HepG2 (cell line): ENCODE results near the gene EDEM1. TPM values are rescaled to one million over a fixed set of nuclear protein-coding genes. Genes with fewer than 3 reads are reported as not detected.

Experiments
- BATF2 ChIP-seq: sonication (generic); formaldehyde crosslinking; IDR thresholded peaks from 2 replicates; pipeline ENCODE4 v1.8.0; 2022; ENCODE audit warnings: mild to moderate bottlenecking, missing genetic modification reagents, moderate library complexity
- HMG20A ChIP-seq: IDR thresholded peaks from 2 replicates; pipeline ENCODE4 v1.6.1; 2016; ENCODE audit warnings: borderline replicate concordance
- JARID2 ChIP-seq: sonication (generic); formaldehyde crosslinking; IDR thresholded peaks from 2 replicates; pipeline ENCODE4 v1.8.1; 2023; ENCODE audit warnings: missing genetic modification reagents, inconsistent platforms; ENCODE audit not compliant: insufficient replicate concordance
- RFX1 ChIP-seq: fragments of 450-650 bp; IDR thresholded peaks from 2 replicates; pipeline ENCODE4 v1.6.1; 2017
- SRSF4 ChIP-seq: fragments of 200-400 bp; formaldehyde crosslinking; IDR thresholded peaks from one replicate; pipeline ENCODE4 v1.6.1; 2018; ENCODE audit warnings: mild to moderate bottlenecking, low read depth, low read length, moderate library complexity; ENCODE audit not compliant: poor library complexity, severe bottlenecking
- TAF1 ChIP-seq: sonication (generic); formaldehyde crosslinking; IDR thresholded peaks from 2 replicates; pipeline ENCODE4 v1.4.0; 2020; ENCODE audit warnings: missing genetic modification reagents
- ZBTB8A ChIP-seq: sonication (generic); formaldehyde crosslinking; IDR thresholded peaks from 2 replicates; pipeline ENCODE4 v1.4.0; 2020; ENCODE audit warnings: mild to moderate bottlenecking, low read depth, missing genetic modification reagents, borderline replicate concordance
- ZNF383 ChIP-seq: sonication (generic); formaldehyde crosslinking; IDR thresholded peaks from 2 replicates; pipeline ENCODE4 v1.4.0; 2020; ENCODE audit warnings: missing genetic modification reagents, mild to moderate bottlenecking, borderline replicate concordance
- ZNF552 ChIP-seq: sonication (generic); formaldehyde crosslinking; IDR thresholded peaks from 2 replicates; pipeline ENCODE4 v1.9.0; 2022; ENCODE audit warnings: missing genetic modification reagents, mild to moderate bottlenecking, borderline replicate concordance
- ZNF576 ChIP-seq: sonication (generic); formaldehyde crosslinking; IDR thresholded peaks from 2 replicates; pipeline ENCODE4 v1.4.0; 2020; ENCODE audit warnings: mild to moderate bottlenecking, missing genetic modification reagents
- ZNF646 ChIP-seq: sonication (generic); formaldehyde crosslinking; IDR thresholded peaks from 2 replicates; pipeline ENCODE4 v1.9.0; 2021; ENCODE audit warnings: mild to moderate bottlenecking, missing genetic modification reagents
- ZSCAN20 ChIP-seq: sonication (generic); formaldehyde crosslinking; IDR thresholded peaks from 2 replicates; pipeline ENCODE4 v1.4.0; 2020; ENCODE audit warnings: missing genetic modification reagents, mild to moderate bottlenecking, borderline replicate concordance
- polyA plus RNA-seq, 8 experiments: library from polyadenylated mRNA; depleted of rRNA in 3 of 8; stranded (reverse) in 7 of 8; unstranded in 1 of 8; fragments of >200 nt; fragmentation: Illumina TruSeq in 4 of 8; extraction: Trizol in 4 of 8; gene quantifications; 2 replicates each; pipeline versions ENCODE4 v1.2.1 to v1.2.3, GENCODE V29; 2011 to 2016; ENCODE audit warnings: low read depth in 4 of 8, missing spikeins in 1 of 8, mixed read lengths in 1 of 8; ENCODE audit not compliant: insufficient read depth in 1 of 8
- total RNA-seq, 5 experiments: library from RNA; depleted of rRNA; stranded (reverse); fragments of >200 nt; fragmentation: Illumina TruSeq; extraction: Trizol; gene quantifications; 2 replicates each; pipeline ENCODE4 v1.2.3, GENCODE V29; 2016; ENCODE audit warnings: low read depth in 1 of 5
- TF ChIP-seq, protein P1 (sequence below): sonication (generic); formaldehyde crosslinking; conservative IDR thresholded peaks from 2 replicates; pipeline ENCODE4 v1.4.0; 2020; ENCODE audit warnings: missing genetic modification reagents

Gene EDEM1
- total and polyA plus RNA-seq, 2 of the 13 experiments (the other 11 are each of a cell fraction or from before 2014, with no cell fraction given): 13.8 to 25.8 TPM

DNA sequence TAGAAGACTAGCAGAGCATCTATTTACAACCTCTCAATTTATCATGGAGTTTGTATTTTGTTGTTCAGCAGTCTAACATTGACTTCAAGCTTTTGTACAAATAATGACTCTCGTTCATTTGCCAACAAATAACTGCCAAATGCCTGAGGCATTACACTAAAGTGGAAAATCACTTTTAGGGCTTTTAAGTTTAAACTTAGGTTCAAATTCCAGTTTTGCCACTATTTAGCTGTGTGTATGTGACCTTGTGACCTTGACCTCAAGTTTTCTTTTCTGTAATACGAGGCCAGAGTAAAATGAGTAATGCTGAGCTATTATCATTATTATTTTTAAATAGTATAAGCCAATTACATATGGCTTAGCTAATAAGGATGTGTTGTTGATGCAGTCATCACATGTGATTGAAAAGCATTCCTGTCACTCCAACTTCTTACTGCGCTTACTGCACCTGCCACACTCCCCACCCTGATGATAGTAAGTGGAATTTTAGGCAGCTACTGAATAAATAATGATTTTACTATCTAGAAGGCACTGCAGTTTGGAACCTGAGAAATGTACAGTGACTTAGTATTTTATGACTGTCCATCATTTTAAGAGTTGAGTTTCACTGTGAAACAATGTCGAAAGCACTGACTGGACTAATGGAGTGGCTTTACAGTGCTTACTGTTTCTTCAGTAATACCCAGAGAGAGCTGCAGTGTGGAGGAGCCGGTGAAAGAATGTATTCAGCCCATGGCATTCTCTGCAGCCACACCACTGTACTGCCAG lies 49.1 kb upstream of the EDEM1 start (continued):
- no peak for TF ChIP-seq SRSF4
- TF ChIP-seq TAF1: no peak
- no peak for TF ChIP-seq BATF2
- TF ChIP-seq JARID2 (CRISPR knock-in tag): no peak
- TF ChIP-seq ZSCAN20: no peak
- no peak for TF ChIP-seq ZNF576
- TF ChIP-seq ZNF552 (CRISPR knock-in tag): no peak
- TF ChIP-seq ZNF646 (CRISPR knock-in tag): no peak
- no peak for TF ChIP-seq ZNF383 (CRISPR knock-in tag)
- TF ChIP-seq ZBTB8A (CRISPR knock-in tag): no peak
- TF ChIP-seq RFX1: no peak
- TF ChIP-seq, protein P1, sequence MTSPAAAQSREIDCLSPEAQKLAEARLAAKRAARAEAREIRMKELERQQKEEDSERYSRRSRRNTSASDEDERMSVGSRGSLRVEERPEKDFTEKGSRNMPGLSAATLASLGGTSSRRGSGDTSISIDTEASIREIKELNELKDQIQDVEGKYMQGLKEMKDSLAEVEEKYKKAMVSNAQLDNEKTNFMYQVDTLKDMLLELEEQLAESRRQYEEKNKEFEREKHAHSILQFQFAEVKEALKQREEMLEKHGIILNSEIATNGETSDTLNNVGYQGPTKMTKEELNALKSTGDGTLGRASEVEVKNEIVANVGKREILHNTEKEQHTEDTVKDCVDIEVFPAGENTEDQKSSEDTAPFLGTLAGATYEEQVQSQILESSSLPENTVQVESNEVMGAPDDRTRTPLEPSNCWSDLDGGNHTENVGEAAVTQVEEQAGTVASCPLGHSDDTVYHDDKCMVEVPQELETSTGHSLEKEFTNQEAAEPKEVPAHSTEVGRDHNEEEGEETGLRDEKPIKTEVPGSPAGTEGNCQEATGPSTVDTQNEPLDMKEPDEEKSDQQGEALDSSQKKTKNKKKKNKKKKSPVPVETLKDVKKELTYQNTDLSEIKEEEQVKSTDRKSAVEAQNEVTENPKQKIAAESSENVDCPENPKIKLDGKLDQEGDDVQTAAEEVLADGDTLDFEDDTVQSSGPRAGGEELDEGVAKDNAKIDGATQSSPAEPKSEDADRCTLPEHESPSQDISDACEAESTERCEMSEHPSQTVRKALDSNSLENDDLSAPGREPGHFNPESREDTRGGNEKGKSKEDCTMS: no peak
- TF ChIP-seq HMG20A (CRISPR knock-in tag): peak; percentile 37; the same call in 1 of the 2 replicates
